ENCODE results near the gene PTCH1. TPM values are rescaled to one million over a fixed set of nuclear protein-coding genes. Genes with fewer than 3 reads are reported as not detected.

Gene PTCH1
- total RNA-seq, 1 experiment from 2014 or later, result 6.6 TPM

DNA sequence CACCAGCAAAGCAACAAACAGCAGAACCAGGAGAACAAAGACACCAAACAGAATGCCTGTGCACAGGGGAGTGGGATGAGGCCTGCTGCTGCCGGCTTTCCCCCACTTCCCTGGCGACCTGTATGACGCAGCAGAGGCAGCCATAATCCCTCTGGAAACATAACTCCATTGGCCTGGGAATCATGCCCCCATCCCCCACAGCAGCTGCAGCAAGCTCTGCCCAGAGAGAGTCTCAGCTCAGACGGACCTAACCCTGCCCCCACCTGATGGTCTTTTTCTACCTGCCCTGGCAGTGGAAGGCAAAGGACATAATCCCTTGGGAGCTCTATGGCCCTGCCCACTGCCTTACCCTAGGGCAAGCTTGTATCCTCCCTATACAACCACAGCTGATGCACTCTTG lies 117.5 kb downstream of the PTCH1 start:
- DNase-seq (ENCODE audit: low read depth, low spot score), result no peak
- TF ChIP-seq TCF7L2 (IDR thresholded peaks at IDR 0.05; ENCODE audit: low read depth, low read length), result no peak
- no peak for TF ChIP-seq POLR2AphosphoS5 (IDR thresholded peaks at IDR 0.05; ENCODE audit: low read depth, low read length)
- no peak for TF ChIP-seq SIN3A (IDR thresholded peaks at IDR 0.05; ENCODE audit: borderline replicate concordance, insufficient read depth, low read depth, low read length)
- TF ChIP-seq, protein P1, sequence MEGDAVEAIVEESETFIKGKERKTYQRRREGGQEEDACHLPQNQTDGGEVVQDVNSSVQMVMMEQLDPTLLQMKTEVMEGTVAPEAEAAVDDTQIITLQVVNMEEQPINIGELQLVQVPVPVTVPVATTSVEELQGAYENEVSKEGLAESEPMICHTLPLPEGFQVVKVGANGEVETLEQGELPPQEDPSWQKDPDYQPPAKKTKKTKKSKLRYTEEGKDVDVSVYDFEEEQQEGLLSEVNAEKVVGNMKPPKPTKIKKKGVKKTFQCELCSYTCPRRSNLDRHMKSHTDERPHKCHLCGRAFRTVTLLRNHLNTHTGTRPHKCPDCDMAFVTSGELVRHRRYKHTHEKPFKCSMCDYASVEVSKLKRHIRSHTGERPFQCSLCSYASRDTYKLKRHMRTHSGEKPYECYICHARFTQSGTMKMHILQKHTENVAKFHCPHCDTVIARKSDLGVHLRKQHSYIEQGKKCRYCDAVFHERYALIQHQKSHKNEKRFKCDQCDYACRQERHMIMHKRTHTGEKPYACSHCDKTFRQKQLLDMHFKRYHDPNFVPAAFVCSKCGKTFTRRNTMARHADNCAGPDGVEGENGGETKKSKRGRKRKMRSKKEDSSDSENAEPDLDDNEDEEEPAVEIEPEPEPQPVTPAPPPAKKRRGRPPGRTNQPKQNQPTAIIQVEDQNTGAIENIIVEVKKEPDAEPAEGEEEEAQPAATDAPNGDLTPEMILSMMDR (IDR thresholded peaks at IDR 0.05), result no peak
- no peak for TF ChIP-seq REST (IDR thresholded peaks at IDR 0.05; ENCODE audit: insufficient read depth in 1 of 2, low read depth in 2 of 2, low read length in 1 of 2)
- Histone ChIP-seq H3K27ac (ENCODE audit: low read length) (no peak overlapping the region), H3K36me3 (ENCODE audit: control insufficient read depth, insufficient read depth, low read length) (no peaks in the 10 kb centered on the region), H3K4me1 (ENCODE audit: control insufficient read depth, insufficient read depth, low read length) (no peaks in the 10 kb centered on the region), H3K27me3 (ENCODE audit: control insufficient read depth, insufficient read depth, low read length) (no peaks in the 10 kb centered on the region), H3K9me3 (ENCODE audit: control insufficient read depth, insufficient read depth, low read depth, low read length) (no peaks in the 10 kb centered on the region), H3K4me3 (ENCODE audit: low read depth in 2 of 2, low read length in 2 of 2) (no peak overlapping the region)
- no peak for ATAC-seq
- in situ Hi-C loops (cut with HindIII; ENCODE audit: low pct_unique_long_range_greater_than_20kb, low sequenced_read_pairs), result no loop called here
- POLR2A ChIA-PET, result no interaction called here
- no TSS peak for BruUV-seq (replicated peaks)
- intact Hi-C loops (cut with micrococcal nuclease; ENCODE audit: unreplicated experiment), result no loop called here
- CTCF ChIA-PET, result no interaction called here

Other genes starting within 250 kb of the PTCH1 start
- gene FANCC, start 199.3 kb downstream of the PTCH1 start, total RNA-seq (2021; ENCODE audit: unreplicated experiment), result 17.8 TPM

Measured in Panc1 (cell line).